Measurements from ENCODE around the gene PLEKHG7.
"Not testable (repeated sequence)": the region's sequence is repeated elsewhere in the genome, so short reads cannot be mapped to it uniquely, and the experiment has no call there.

PLEKHG7 gene

DNA sequence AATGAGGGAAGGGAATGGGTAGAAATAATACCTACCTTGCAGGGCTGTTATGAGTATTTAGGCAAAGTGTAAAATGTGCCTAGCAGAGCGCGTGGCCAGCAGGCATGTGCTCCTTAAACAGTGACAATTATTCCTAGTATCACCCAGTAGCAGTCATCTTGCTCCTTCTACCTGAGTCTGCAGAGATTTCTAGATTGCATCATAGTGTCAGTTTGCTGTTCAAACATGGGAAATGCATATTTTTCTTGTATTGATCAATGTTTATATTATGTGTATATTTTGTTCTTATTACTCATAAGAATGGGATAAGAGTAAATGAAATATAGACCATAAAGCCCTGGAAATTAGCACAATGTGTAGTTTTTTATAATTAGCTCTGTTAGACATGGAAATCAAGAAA is 37.3 kb upstream of the PLEKHG7 start:
- TF ChIP-seq, protein P1, sequence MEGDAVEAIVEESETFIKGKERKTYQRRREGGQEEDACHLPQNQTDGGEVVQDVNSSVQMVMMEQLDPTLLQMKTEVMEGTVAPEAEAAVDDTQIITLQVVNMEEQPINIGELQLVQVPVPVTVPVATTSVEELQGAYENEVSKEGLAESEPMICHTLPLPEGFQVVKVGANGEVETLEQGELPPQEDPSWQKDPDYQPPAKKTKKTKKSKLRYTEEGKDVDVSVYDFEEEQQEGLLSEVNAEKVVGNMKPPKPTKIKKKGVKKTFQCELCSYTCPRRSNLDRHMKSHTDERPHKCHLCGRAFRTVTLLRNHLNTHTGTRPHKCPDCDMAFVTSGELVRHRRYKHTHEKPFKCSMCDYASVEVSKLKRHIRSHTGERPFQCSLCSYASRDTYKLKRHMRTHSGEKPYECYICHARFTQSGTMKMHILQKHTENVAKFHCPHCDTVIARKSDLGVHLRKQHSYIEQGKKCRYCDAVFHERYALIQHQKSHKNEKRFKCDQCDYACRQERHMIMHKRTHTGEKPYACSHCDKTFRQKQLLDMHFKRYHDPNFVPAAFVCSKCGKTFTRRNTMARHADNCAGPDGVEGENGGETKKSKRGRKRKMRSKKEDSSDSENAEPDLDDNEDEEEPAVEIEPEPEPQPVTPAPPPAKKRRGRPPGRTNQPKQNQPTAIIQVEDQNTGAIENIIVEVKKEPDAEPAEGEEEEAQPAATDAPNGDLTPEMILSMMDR (IDR thresholded peaks at IDR 0.05; ENCODE audit: insufficient read depth, low read depth, low read length, missing control alignments) = no peak
- no peak for DNase-seq (ENCODE audit: low read depth)
- no peak overlapping the region for H3K4me3 ChIP-seq (ENCODE audit: low read length)

DNA sequence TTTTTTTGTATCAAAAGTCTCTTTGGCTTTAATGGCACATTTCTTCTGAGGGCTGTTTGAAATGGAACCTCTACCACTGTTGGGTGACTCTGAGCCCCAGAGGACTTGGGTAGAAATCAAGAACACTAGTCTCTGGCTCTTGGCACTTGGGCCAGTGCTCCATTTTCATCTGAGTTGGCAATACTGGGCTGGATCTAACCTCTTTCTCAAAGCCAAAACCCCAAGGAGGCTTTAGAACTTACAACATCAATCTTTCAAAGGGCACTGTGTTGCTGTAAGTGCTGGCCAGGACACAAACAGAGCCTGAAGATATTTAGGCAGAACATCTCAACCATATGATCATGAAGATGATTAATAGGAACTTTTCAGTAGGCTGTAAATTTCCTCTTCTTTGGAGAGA is 34.0 kb upstream of the PLEKHG7 start:
- no peak overlapping the region for H3K4me3 ChIP-seq (ENCODE audit: low read length)
- no peak for DNase-seq (ENCODE audit: low read depth)
- TF ChIP-seq, protein P1 (IDR thresholded peaks at IDR 0.05; ENCODE audit: insufficient read depth, low read depth, low read length, missing control alignments) = no peak

DNA sequence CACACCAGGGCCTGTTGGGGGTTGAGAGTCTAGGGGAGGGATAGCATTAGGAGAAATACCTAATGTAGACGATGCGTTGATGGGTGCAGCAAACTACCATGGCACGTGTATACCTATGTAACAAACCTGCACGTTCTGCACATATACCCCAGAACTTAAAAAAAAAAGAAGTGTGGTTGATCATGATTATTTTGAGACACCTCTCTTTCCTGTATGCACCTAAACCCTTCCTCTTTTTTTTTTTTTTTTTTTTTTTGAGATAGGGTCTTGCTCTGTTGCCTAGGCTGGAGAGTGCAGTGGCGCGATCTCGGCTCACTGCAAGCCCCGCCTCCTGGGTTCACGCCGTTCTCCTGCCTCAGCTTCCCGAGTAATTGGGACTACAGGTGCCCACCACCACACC is 31.3 kb upstream of the PLEKHG7 start:
- not testable (repeated sequence) for DNase-seq (ENCODE audit: low read depth); H3K4me3 ChIP-seq (ENCODE audit: low read length)

DNA sequence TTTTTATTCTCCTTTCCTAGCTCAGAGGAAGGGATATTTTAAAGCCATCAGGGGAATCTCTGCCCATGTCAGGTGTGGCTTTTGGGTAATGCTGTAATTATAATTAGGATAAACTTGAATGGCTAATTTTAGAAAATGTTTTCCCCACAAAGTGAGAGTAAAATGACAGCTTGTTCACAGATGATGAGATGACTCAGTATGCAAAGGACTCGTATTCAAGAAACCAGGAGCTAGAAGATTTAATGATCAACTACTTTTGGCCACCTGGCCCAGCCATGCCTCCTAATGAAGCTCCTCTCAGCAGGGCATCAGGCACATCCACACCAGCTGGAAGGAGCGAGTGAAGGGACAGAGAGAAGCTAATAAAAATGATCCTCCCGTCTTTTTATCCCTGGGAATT is 29.0 kb upstream of the PLEKHG7 start:
- no peak for DNase-seq (ENCODE audit: low read depth)
- TF ChIP-seq, protein P1 (IDR thresholded peaks at IDR 0.05; ENCODE audit: insufficient read depth, low read depth, low read length, missing control alignments) = no peak
- H3K4me3 ChIP-seq (ENCODE audit: low read length) = no peak overlapping the region

DNA sequence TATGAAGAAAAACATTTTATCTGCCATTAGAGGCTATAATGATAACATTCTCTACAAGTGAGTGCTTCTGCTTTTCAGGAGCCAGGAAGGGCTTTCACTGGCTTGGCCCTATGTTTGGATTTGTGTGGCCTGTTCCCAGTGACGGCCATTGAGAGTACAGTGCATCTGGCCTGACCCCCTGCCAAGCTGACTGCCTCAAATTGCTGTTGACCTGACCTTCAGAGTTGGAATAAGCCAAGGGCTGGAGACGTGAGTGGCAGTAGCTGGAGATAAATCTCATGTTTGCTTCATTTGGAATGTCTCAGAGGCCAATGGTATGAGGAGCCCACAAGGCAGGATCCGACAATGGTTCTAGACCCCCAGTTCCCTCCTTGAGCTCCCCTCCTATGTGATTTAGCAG is 28.3 kb upstream of the PLEKHG7 start:
- DNase-seq (ENCODE audit: low read depth) = no peak
- no peak overlapping the region for H3K4me3 ChIP-seq (ENCODE audit: low read length)
- TF ChIP-seq, protein P1 (IDR thresholded peaks at IDR 0.05; ENCODE audit: insufficient read depth, low read depth, low read length, missing control alignments) = no peak

DNA sequence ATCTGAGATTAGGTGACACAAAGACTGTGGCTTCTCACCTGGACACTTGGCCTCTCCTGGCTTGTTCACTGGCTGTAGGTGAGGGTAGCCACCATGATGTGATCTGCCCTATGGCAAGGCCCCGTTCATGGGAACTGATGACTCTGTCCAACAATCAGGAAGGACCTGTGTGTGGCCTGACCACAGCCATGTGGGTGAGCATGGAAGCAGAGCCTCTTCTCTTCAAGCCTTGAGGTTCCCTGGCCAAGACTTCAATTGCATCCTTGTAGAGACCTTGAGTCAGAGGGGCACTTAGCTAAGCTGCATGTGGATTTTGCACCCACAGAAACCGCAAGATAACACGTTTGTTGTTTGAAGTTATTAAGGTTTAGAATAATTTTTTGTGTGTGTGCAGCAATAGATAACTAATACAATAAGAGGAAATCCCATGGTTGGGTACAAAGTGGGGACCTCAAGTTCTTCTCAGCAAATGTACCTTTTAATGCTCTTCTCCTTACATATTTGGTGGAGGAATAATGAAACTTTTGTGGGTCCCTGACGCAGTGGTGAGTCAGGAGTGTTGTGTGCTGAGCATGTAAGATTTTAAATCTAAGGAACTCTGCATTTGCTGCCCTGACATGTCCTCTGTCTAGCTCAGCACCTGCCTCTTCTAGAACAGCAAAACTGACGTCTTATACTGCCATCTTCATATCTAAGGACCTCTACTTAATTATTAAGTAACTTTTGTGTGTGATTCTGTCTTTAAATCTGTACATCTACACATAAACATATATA is 27.5 kb upstream of the PLEKHG7 start:
- H3K4me3 ChIP-seq (ENCODE audit: low read length) = no peak overlapping the region
- TF ChIP-seq, protein P1 (IDR thresholded peaks at IDR 0.05; ENCODE audit: insufficient read depth, low read depth, low read length, missing control alignments) = no peak
- peak; percentile 88 for DNase-seq (ENCODE audit: low read depth)

DNA sequence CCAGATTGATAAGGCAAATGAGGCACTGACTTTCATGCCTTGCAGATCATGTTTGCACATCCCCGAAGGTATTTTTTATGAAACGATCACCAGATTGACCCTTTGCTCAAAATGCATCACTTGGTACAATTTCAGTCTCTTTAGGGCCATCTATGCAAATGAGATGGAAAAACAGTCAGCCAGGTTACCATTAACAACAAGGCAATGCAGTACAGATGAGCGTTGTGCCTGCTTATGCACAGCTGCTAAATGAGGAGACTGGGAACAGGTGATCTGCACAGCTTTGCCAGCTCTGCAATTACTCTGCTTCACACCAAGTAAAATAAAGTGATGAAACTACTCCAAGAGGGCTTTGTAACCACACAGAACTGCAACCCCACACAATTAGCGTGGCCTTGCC is 26.1 kb upstream of the PLEKHG7 start:
- no peak for DNase-seq (ENCODE audit: low read depth)
- no peak overlapping the region for H3K4me3 ChIP-seq (ENCODE audit: low read length)
- TF ChIP-seq, protein P1 (IDR thresholded peaks at IDR 0.05; ENCODE audit: insufficient read depth, low read depth, low read length, missing control alignments) = no peak
